ENCODE results near the gene AAGAB. TPM values are rescaled to one million over a fixed set of nuclear protein-coding genes. Genes with fewer than 3 reads are reported as not detected.

AAGAB gene
- total RNA-seq, 1 experiment from 2014 or later: 40.1 TPM

DNA sequence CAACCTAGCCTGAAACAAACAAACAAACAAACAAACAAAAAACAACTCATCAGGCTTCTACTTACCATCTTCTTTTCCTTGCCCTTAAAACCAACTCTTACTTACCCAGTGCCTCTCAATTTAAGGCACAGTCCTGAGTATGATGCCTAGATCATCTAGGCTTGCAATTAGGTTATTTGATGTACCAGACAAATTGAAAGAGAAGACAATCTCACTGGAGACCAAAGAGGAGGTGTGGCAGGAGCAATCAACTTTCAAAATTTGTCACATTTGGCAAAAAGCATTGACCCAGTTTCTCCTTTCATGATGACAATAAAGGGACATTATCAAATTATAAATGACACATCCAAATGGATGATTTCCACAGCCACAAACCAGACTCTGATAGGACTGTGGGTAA, 36.0 kb downstream of the AAGAB start:
- no peak overlapping the region for H3K14ac ChIP-seq (ENCODE audit: insufficient read depth, low read length)
- H3K27ac Mint-ChIP-seq: no peak overlapping the region

More for the DNA sequence above, 36.0 kb downstream of the AAGAB start:
- Histone ChIP-seq H3K79me1 (ENCODE audit: insufficient read depth, low read depth, low read length, poor library complexity, severe bottlenecking) (no peaks in the 10 kb centered on the region), H3K23ac (ENCODE audit: insufficient read length, low read depth, low read length) (no peak overlapping the region), H2BK12ac (ENCODE audit: insufficient read length, low read depth, low read length) (no peak overlapping the region), H3K18ac (ENCODE audit: insufficient read length, low read depth, low read length) (no peak overlapping the region), H3K4ac (ENCODE audit: low read depth, low read length) (no peak overlapping the region), H3K56ac (ENCODE audit: insufficient read length, low read depth, low read length) (no peak overlapping the region), H3T11ph (ENCODE audit: low read length) (no peak overlapping the region), H2BK120ac (ENCODE audit: low read depth, low read length, poor library complexity, severe bottlenecking) (no peak overlapping the region), H4K8ac (replicated peaks; ENCODE audit: insufficient read length, low read depth, low read length) (no peak overlapping the region), H3K9me3 (ENCODE audit: control insufficient read depth, low read depth, low read length) (no peaks in the 10 kb centered on the region), H3K4me2 (ENCODE audit: insufficient read depth, insufficient read length, low read length) (no peak overlapping the region), H3K9ac (ENCODE audit: extremely low read depth, insufficient read length, low read length) (no peak overlapping the region), H2BK20ac (ENCODE audit: low read depth, low read length, poor library complexity, severe bottlenecking) (no peak overlapping the region), H3K23me2 (ENCODE audit: insufficient read length, low read depth, low read length, poor library complexity, severe bottlenecking) (no peaks in the 10 kb centered on the region), H4K5ac (ENCODE audit: insufficient read length, low read depth, low read length) (no peak overlapping the region), H3K4me1 (ENCODE audit: insufficient read depth, low read length) (no peaks in the 10 kb centered on the region), H3K79me2 (ENCODE audit: insufficient read depth, low read length) (no peaks in the 10 kb centered on the region), H2BK15ac (ENCODE audit: low read depth, low read length) (no peak overlapping the region), H3K27me3 (ENCODE audit: insufficient read depth, low read length) (no peaks in the 10 kb centered on the region), H4K20me1 (ENCODE audit: control insufficient read depth, insufficient read depth, insufficient read length) (no peaks in the 10 kb centered on the region), H2BK5ac (ENCODE audit: insufficient read length, low read length) (no peak overlapping the region), H2AK5ac (ENCODE audit: insufficient read length, low read length) (no peak overlapping the region), H3K27ac (ENCODE audit: insufficient read length, low read depth, low read length) (no peak overlapping the region), H2AFZ (ENCODE audit: low read length) (no peak overlapping the region), H4K91ac (ENCODE audit: insufficient read length, low read depth, low read length) (no peak overlapping the region)
- Mint-ChIP-seq H3K4me3 (no peak overlapping the region), H3K27me3 (ENCODE audit: low read depth) (no peaks in the 10 kb centered on the region), H3K4me1 (no peaks in the 10 kb centered on the region), H3K9me3 (no peaks in the 10 kb centered on the region), H3K36me3 (ENCODE audit: insufficient read depth in 1 of 3, low read depth in 3 of 3) (peaks cover 0 to 6% (median 0%) of the 10 kb centered on the region in 3 experiments; a peak in 2 of 7 replicates)
- TF ChIP-seq CTCF (conservative IDR thresholded peaks at IDR 0.05): no peak
- no peak for DNase-seq
